ENCODE data around the gene FNIP2.
A peak's percentile ranks its signal among the peaks of the same experiment; 100 is the strongest.
"Not testable (repeated sequence)": the region's sequence is repeated elsewhere in the genome, so short reads cannot be mapped to it uniquely, and the experiment has no call there.

FNIP2 gene

GRCh38 chr4:158825433-158826036 is 56.7 kb downstream of the FNIP2 start:
- Histone ChIP-seq H3K4me1 (ENCODE audit: control insufficient read depth, insufficient read depth, low read length) (peaks cover 21% of the 10 kb centered on the region), H3K9me3 (ENCODE audit: control insufficient read depth in 2 of 2, low read length in 2 of 2) (no peaks in the 10 kb centered on the region), H3K36me3 (ENCODE audit: control insufficient read depth in 2 of 2, insufficient read depth in 2 of 2, low read length in 2 of 2) (peaks cover 0 to under 1% of the 10 kb centered on the region in 2 donors), H3K9ac (ENCODE audit: low read length in 2 of 2) (no peak overlapping the region), H3K27me3 (ENCODE audit: control insufficient read depth in 1 of 2, insufficient read depth in 2 of 2, low read length in 2 of 2) (no peaks in the 10 kb centered on the region), H3K27ac (ENCODE audit: low read length) (no peak overlapping the region), H3K4me3 (ENCODE audit: low read length in 2 of 2) (peak overlapping the region in 1 of 2 donors; percentile 13)

- Histone ChIP-seq H3K27ac (ENCODE audit: low read length) (no peak overlapping the region), H3K9ac (ENCODE audit: low read length in 2 of 2) (no peak overlapping the region), H3K4me3 (ENCODE audit: low read length in 2 of 2) (peak overlapping the region in 1 of 2 donors; percentile 13), H3K9me3 (ENCODE audit: control insufficient read depth in 2 of 2, low read length in 2 of 2) (no peaks in the 10 kb centered on the region), H3K27me3 (ENCODE audit: control insufficient read depth in 1 of 2, insufficient read depth in 2 of 2, low read length in 2 of 2) (no peaks in the 10 kb centered on the region), H3K4me1 (ENCODE audit: control insufficient read depth, insufficient read depth, low read length) (peaks cover 21% of the 10 kb centered on the region), H3K36me3 (ENCODE audit: control insufficient read depth in 2 of 2, insufficient read depth in 2 of 2, low read length in 2 of 2) (peaks cover 0 to 3% of the 10 kb centered on the region in 2 donors)
Measured at GRCh38 chr4:158826057-158826456, 57.2 kb downstream of the FNIP2 start.

GRCh38 chr4:158826882-158827281 is 58.1 kb downstream of the FNIP2 start:
- H3K4me1 ChIP-seq (ENCODE audit: control insufficient read depth, insufficient read depth, low read length) = peaks cover 19% of the 10 kb centered on the region
- H3K4me3 ChIP-seq (ENCODE audit: low read length in 2 of 2) = no peak overlapping the region
- H3K36me3 ChIP-seq (ENCODE audit: control insufficient read depth in 2 of 2, insufficient read depth in 2 of 2, low read length in 2 of 2) = peaks cover 0 to 6% of the 10 kb centered on the region in 2 donors
- no peaks in the 10 kb centered on the region for H3K27me3 ChIP-seq (ENCODE audit: control insufficient read depth in 1 of 2, insufficient read depth in 2 of 2, low read length in 2 of 2)
- no peaks in the 10 kb centered on the region for H3K9me3 ChIP-seq (ENCODE audit: control insufficient read depth in 2 of 2, low read length in 2 of 2)
- no peak overlapping the region for H3K27ac ChIP-seq (ENCODE audit: low read length)
- no peak overlapping the region for H3K9ac ChIP-seq (ENCODE audit: low read length in 2 of 2)

- H3K27ac ChIP-seq (ENCODE audit: low read length) = no peak overlapping the region
- no peak overlapping the region for H3K9ac ChIP-seq (ENCODE audit: low read length in 2 of 2)
- H3K36me3 ChIP-seq (ENCODE audit: control insufficient read depth in 2 of 2, insufficient read depth in 2 of 2, low read length in 2 of 2) = peaks cover 0 to 9% of the 10 kb centered on the region in 2 donors
- no peaks in the 10 kb centered on the region for H3K9me3 ChIP-seq (ENCODE audit: control insufficient read depth in 2 of 2, low read length in 2 of 2)
- H3K4me3 ChIP-seq (ENCODE audit: low read length in 2 of 2) = no peak overlapping the region
- no peaks in the 10 kb centered on the region for H3K27me3 ChIP-seq (ENCODE audit: control insufficient read depth in 1 of 2, insufficient read depth in 2 of 2, low read length in 2 of 2)
- peaks cover 19% of the 10 kb centered on the region for H3K4me1 ChIP-seq (ENCODE audit: control insufficient read depth, insufficient read depth, low read length)
Measured at GRCh38 chr4:158827543-158827981, 58.7 kb downstream of the FNIP2 start.

- not testable (repeated sequence) for H3K4me3 ChIP-seq (ENCODE audit: low read length in 2 of 2); H3K27ac ChIP-seq (ENCODE audit: low read length); H3K9me3 ChIP-seq (ENCODE audit: control insufficient read depth in 2 of 2, low read length in 2 of 2); H3K36me3 ChIP-seq (ENCODE audit: control insufficient read depth in 2 of 2, insufficient read depth in 2 of 2, low read length in 2 of 2); H3K9ac ChIP-seq (ENCODE audit: low read length in 2 of 2); H3K27me3 ChIP-seq (ENCODE audit: control insufficient read depth in 1 of 2, insufficient read depth in 2 of 2, low read length in 2 of 2)
- peaks cover 19% of the 10 kb centered on the region for H3K4me1 ChIP-seq (ENCODE audit: control insufficient read depth, insufficient read depth, low read length)
Measured at GRCh38 chr4:158828151-158828550, 59.3 kb downstream of the FNIP2 start.

GRCh38 chr4:158829254-158829653 is 60.4 kb downstream of the FNIP2 start:
- peaks cover 18% of the 10 kb centered on the region for H3K4me1 ChIP-seq (ENCODE audit: control insufficient read depth, insufficient read depth, low read length)
- H3K36me3 ChIP-seq (ENCODE audit: control insufficient read depth in 2 of 2, insufficient read depth in 2 of 2, low read length in 2 of 2) = peaks cover 0 to 9% of the 10 kb centered on the region in 2 donors
- H3K27me3 ChIP-seq (ENCODE audit: control insufficient read depth in 1 of 2, insufficient read depth in 2 of 2, low read length in 2 of 2) = no peaks in the 10 kb centered on the region
- H3K9ac ChIP-seq (ENCODE audit: low read length in 2 of 2) = no peak overlapping the region
- H3K4me3 ChIP-seq (ENCODE audit: low read length in 2 of 2) = no peak overlapping the region
- no peak overlapping the region for H3K27ac ChIP-seq (ENCODE audit: low read length)
- H3K9me3 ChIP-seq (ENCODE audit: control insufficient read depth in 2 of 2, low read length in 2 of 2) = no peaks in the 10 kb centered on the region

GRCh38 chr4:158833602-158834001 is 64.8 kb downstream of the FNIP2 start:
- no peak overlapping the region for H3K27ac ChIP-seq (ENCODE audit: low read length)
- H3K9ac ChIP-seq (ENCODE audit: low read length in 2 of 2) = no peak overlapping the region
- H3K27me3 ChIP-seq (ENCODE audit: control insufficient read depth in 1 of 2, insufficient read depth in 2 of 2, low read length in 2 of 2) = no peaks in the 10 kb centered on the region
- no peaks in the 10 kb centered on the region for H3K4me1 ChIP-seq (ENCODE audit: control insufficient read depth, insufficient read depth, low read length)
- H3K4me3 ChIP-seq (ENCODE audit: low read length in 2 of 2) = no peak overlapping the region
- no peaks in the 10 kb centered on the region for H3K9me3 ChIP-seq (ENCODE audit: control insufficient read depth in 2 of 2, low read length in 2 of 2)
- peaks cover 9% of the 10 kb centered on the region in 2 donors for H3K36me3 ChIP-seq (ENCODE audit: control insufficient read depth in 2 of 2, insufficient read depth in 2 of 2, low read length in 2 of 2)

- no peak overlapping the region for H3K4me3 ChIP-seq (ENCODE audit: low read length in 2 of 2)
- no peak overlapping the region for H3K27ac ChIP-seq (ENCODE audit: low read length)
- H3K27me3 ChIP-seq (ENCODE audit: control insufficient read depth in 1 of 2, insufficient read depth in 2 of 2, low read length in 2 of 2) = no peaks in the 10 kb centered on the region
- peaks cover 11 to 13% of the 10 kb centered on the region in 2 donors for H3K36me3 ChIP-seq (ENCODE audit: control insufficient read depth in 2 of 2, insufficient read depth in 2 of 2, low read length in 2 of 2)
- no peak overlapping the region for H3K9ac ChIP-seq (ENCODE audit: low read length in 2 of 2)
- no peaks in the 10 kb centered on the region for H3K4me1 ChIP-seq (ENCODE audit: control insufficient read depth, insufficient read depth, low read length)
- H3K9me3 ChIP-seq (ENCODE audit: control insufficient read depth in 2 of 2, low read length in 2 of 2) = no peaks in the 10 kb centered on the region
Measured at GRCh38 chr4:158835226-158836001, 66.6 kb downstream of the FNIP2 start.

GRCh38 chr4:158836002-158836369 is 67.2 kb downstream of the FNIP2 start:
- Histone ChIP-seq H3K4me3 (ENCODE audit: low read length in 2 of 2) (no peak overlapping the region), H3K36me3 (ENCODE audit: control insufficient read depth in 2 of 2, insufficient read depth in 2 of 2, low read length in 2 of 2) (peaks cover 9 to 13% of the 10 kb centered on the region in 2 donors), H3K9ac (ENCODE audit: low read length in 2 of 2) (no peak overlapping the region), H3K9me3 (ENCODE audit: control insufficient read depth in 2 of 2, low read length in 2 of 2) (no peaks in the 10 kb centered on the region), H3K27ac (ENCODE audit: low read length) (no peak overlapping the region), H3K27me3 (ENCODE audit: control insufficient read depth in 1 of 2, insufficient read depth in 2 of 2, low read length in 2 of 2) (no peaks in the 10 kb centered on the region), H3K4me1 (ENCODE audit: control insufficient read depth, insufficient read depth, low read length) (no peaks in the 10 kb centered on the region)

- H3K4me1 ChIP-seq (ENCODE audit: control insufficient read depth, insufficient read depth, low read length) = no peaks in the 10 kb centered on the region
- no peak overlapping the region for H3K27ac ChIP-seq (ENCODE audit: low read length)
- H3K27me3 ChIP-seq (ENCODE audit: control insufficient read depth in 1 of 2, insufficient read depth in 2 of 2, low read length in 2 of 2) = no peaks in the 10 kb centered on the region
- H3K9ac ChIP-seq (ENCODE audit: low read length in 2 of 2) = no peak overlapping the region
- H3K36me3 ChIP-seq (ENCODE audit: control insufficient read depth in 2 of 2, insufficient read depth in 2 of 2, low read length in 2 of 2) = peaks cover 5 to 18% of the 10 kb centered on the region in 2 donors
- H3K9me3 ChIP-seq (ENCODE audit: control insufficient read depth in 2 of 2, low read length in 2 of 2) = no peaks in the 10 kb centered on the region
- no peak overlapping the region for H3K4me3 ChIP-seq (ENCODE audit: low read length in 2 of 2)
Measured at GRCh38 chr4:158836828-158837449, 68.1 kb downstream of the FNIP2 start.

Measured in stomach smooth muscle (tissue), 2 donors.